Prostate gland (tissue), 2 donors: ENCODE results near the gene OR52B2. TPM values are rescaled to one million over a fixed set of nuclear protein-coding genes. Genes with fewer than 3 reads are reported as not detected.
"Not testable (repeated sequence)": the region's sequence is repeated elsewhere in the genome, so short reads cannot be mapped to it uniquely, and the experiment has no call there.

ENCODE experiments used
- DNase-seq: peaks from one replicate; pipeline ENCODE4 v3.0.0-alpha.2; 2019; ENCODE audit warnings: low spot score
- H3K27ac ChIP-seq, 2 donors: fragments of 200-600 bp; sonication (generic); 2 replicates each; pipeline ENCODE4 v1.5.1; 2017 to 2019
- H3K27me3 ChIP-seq: fragments of 200-600 bp; sonication (generic); replicated peaks from 2 replicates; pipeline ENCODE4 v1.5.1; 2019; ENCODE audit not compliant: insufficient read depth
- H3K36me3 ChIP-seq, 2 donors: fragments of 200-600 bp; sonication (generic); 1 replicate in 1 of 2; 2 replicates in 1 of 2; pipeline versions ENCODE4 v1.5.1 to v1.8.1; 2017 to 2019
- H3K4me1 ChIP-seq: fragments of 200-600 bp; sonication (generic); replicated peaks from 2 replicates; pipeline ENCODE4 v1.5.1; 2019
- H3K4me3 ChIP-seq, 2 donors: fragments of 200-600 bp; sonication (generic); 2 replicates each; pipeline ENCODE4 v1.5.1; 2017 to 2019
- H3K9me3 ChIP-seq: fragments of 200-600 bp; sonication (generic); 2 replicates; pipeline ENCODE4 v1.5.1; 2017
- CTCF ChIP-seq, 4 experiments: fragments of 200-600 bp in 2 of 4; fragments of 450-650 bp in 2 of 4; sonication (generic) in 2 of 4; IDR thresholded peaks; 1 replicate in 3 of 4; 2 replicates in 1 of 4; pipeline ENCODE4 v1.5.1; 2016 to 2019; ENCODE audit warnings: antibody characterized with exemption in 4 of 4, mild to moderate bottlenecking in 2 of 4, moderate library complexity in 2 of 4
- POLR2A ChIP-seq: fragments of 450-650 bp; IDR thresholded peaks from one replicate; pipeline ENCODE4 v1.6.1; 2016; ENCODE audit warnings: antibody characterized with exemption, mild to moderate bottlenecking
- POLR2AphosphoS5 ChIP-seq: sonication (generic); formaldehyde crosslinking; IDR thresholded peaks from one replicate; pipeline ENCODE4 v1.6.1; 2017; ENCODE audit warnings: antibody characterized with exemption
- WGBS: methylation state at CpG from one replicate; pipeline ENCODE4 v1.1.5; 2018; 5-methylcytosine and 5-hydroxymethylcytosine counted together
- intact Hi-C: fragments of 100-400 bp; cut with DNase I; formaldehyde crosslinking; loops from one replicate; pipeline ENCODE4 v1.14.2; 2022
- total RNA-seq, 2 donors: library from RNA; depleted of rRNA; stranded (reverse); fragments of >200 nt; gene quantifications; one replicate each; pipeline ENCODE4 v1.1.0, GENCODE V29; 2016

The OR52B2 gene
- total RNA-seq, 2 donors from 2014 or later = not detected

GRCh38 chr11:6151117-6151516, 19.0 kb downstream of the OR52B2 start:
- intact Hi-C loops = no loop called here
- Histone ChIP-seq H3K4me3 (no peak overlapping the region), H3K36me3 (no peaks in the 10 kb centered on the region), H3K9me3 (no peaks in the 10 kb centered on the region), H3K27me3 (no peaks in the 10 kb centered on the region), H3K27ac (no peak overlapping the region), H3K4me1 (no peaks in the 10 kb centered on the region)
- DNase-seq = no peak
- WGBS = 27% methylated on average over 1 of the region's 1 CpG
- TF ChIP-seq CTCF (IDR thresholded peaks at IDR 0.05) = no peak
- TF ChIP-seq POLR2AphosphoS5 = no peak
- TF ChIP-seq POLR2A = no peak

GRCh38 chr11:6143737-6144136, 26.4 kb downstream of the OR52B2 start:
- intact Hi-C loops, H3K27ac ChIP-seq, DNase-seq, H3K4me1 ChIP-seq, H3K27me3 ChIP-seq, H3K36me3 ChIP-seq, H3K9me3 ChIP-seq, H3K4me3 ChIP-seq: not testable (repeated sequence)
- 65% methylated on average over 19 of the region's 21 CpGs for WGBS

GRCh38 chr11:6142936-6143335, 27.2 kb downstream of the OR52B2 start:
- H3K36me3 ChIP-seq = no peaks in the 10 kb centered on the region
- no peaks in the 10 kb centered on the region for H3K27me3 ChIP-seq
- H3K27ac ChIP-seq = no peak overlapping the region
- intact Hi-C loops = no loop called here
- no peaks in the 10 kb centered on the region for H3K9me3 ChIP-seq
- DNase-seq = no peak
- no peak overlapping the region for H3K4me3 ChIP-seq
- no peaks in the 10 kb centered on the region for H3K4me1 ChIP-seq
- TF ChIP-seq POLR2A = no peak
- no peak for TF ChIP-seq POLR2AphosphoS5
- TF ChIP-seq CTCF (IDR thresholded peaks at IDR 0.05) = no peak

GRCh38 chr11:6135936-6136335, 34.2 kb downstream of the OR52B2 start:
- H3K27me3 ChIP-seq, H3K36me3 ChIP-seq, H3K4me1 ChIP-seq, DNase-seq, H3K27ac ChIP-seq, H3K9me3 ChIP-seq, H3K4me3 ChIP-seq, intact Hi-C loops: not testable (repeated sequence)
- WGBS = 51% methylated on average over 2 of the region's 2 CpGs

- no peaks in the 10 kb centered on the region for H3K27me3 ChIP-seq
- intact Hi-C loops = no loop called here
Observed at GRCh38 chr11:6132431-6132830, 37.7 kb downstream of the OR52B2 start.

GRCh38 chr11:6129635-6130034, 40.5 kb downstream of the OR52B2 start:
- no peaks in the 10 kb centered on the region for H3K36me3 ChIP-seq
- no peak overlapping the region for H3K27ac ChIP-seq
- no peaks in the 10 kb centered on the region for H3K9me3 ChIP-seq
- no peak overlapping the region for H3K4me3 ChIP-seq
- 73% methylated on average over 1 of the region's 1 CpG for WGBS
- H3K27me3 ChIP-seq = no peaks in the 10 kb centered on the region
- no peak for DNase-seq
- H3K4me1 ChIP-seq = no peaks in the 10 kb centered on the region
- TF ChIP-seq CTCF (IDR thresholded peaks at IDR 0.05) (no peak), POLR2A (no peak), POLR2AphosphoS5 (no peak)
- intact Hi-C loops = no loop called here

More at GRCh38 chr11:6132431-6132830, 37.7 kb downstream of the OR52B2 start:
- no peak for TF ChIP-seq POLR2AphosphoS5
- no peak for TF ChIP-seq CTCF (IDR thresholded peaks at IDR 0.05)
- no peak for DNase-seq
- H3K27ac ChIP-seq = no peak overlapping the region
- 83% methylated on average over 1 of the region's 1 CpG for WGBS
- no peaks in the 10 kb centered on the region for H3K4me1 ChIP-seq
- H3K36me3 ChIP-seq = no peaks in the 10 kb centered on the region
- H3K4me3 ChIP-seq = no peak overlapping the region
- H3K9me3 ChIP-seq = no peaks in the 10 kb centered on the region
